IPS DF 6.9 (cell line): Measurements from ENCODE around the gene PURB.
"Not testable (repeated sequence)": the region's sequence is repeated elsewhere in the genome, so short reads cannot be mapped to it uniquely, and the experiment has no call there.

Source experiments
- DNase-seq: peaks from one replicate; pipeline ENCODE4 v3.0.0-alpha.2; 2013; ENCODE audit warnings: low read depth, low spot score
- H3K27ac ChIP-seq: one replicate; pipeline ENCODE4 v1.5.1; 2013; ENCODE audit warnings: low read length, control low read depth
- H3K27me3 ChIP-seq: 2 replicates; pipeline ENCODE4 v1.6.1; 2013; ENCODE audit warnings: mild to moderate bottlenecking, low read length; ENCODE audit not compliant: control insufficient read depth, insufficient read depth
- H3K36me3 ChIP-seq: 2 replicates; pipeline ENCODE4 v1.6.1; 2013; ENCODE audit warnings: low read length; ENCODE audit not compliant: control insufficient read depth, insufficient read depth
- H3K4me1 ChIP-seq: 2 replicates; pipeline ENCODE4 v1.6.1; 2013; ENCODE audit warnings: low read length; ENCODE audit not compliant: control insufficient read depth, insufficient read depth
- H3K4me3 ChIP-seq: 2 replicates; pipeline ENCODE4 v1.5.1; 2013; ENCODE audit warnings: mild to moderate bottlenecking, low read length
- H3K9me3 ChIP-seq: 2 replicates; pipeline ENCODE4 v1.6.1; 2013; ENCODE audit warnings: low read length, inconsistent platforms; ENCODE audit not compliant: control insufficient read depth, insufficient read depth
- WGBS: extraction: QIAGEN DNeasy Blood & Tissue Kit; methylation state at CpG from one replicate; pipeline ENCODE4 v1.1.7; 2013; ENCODE audit warnings: mixed read lengths, missing lambda C conversion rate; ENCODE audit not compliant: insufficient read length, insufficient coverage; 5-methylcytosine and 5-hydroxymethylcytosine counted together

PURB gene

GRCh38 chr7:44885394-44886317 is at the start of gene PURB:
Gene PURB (minus strand): TSS chr7:44885530. CDS start chr7:44885348, 182 bp downstream.
- no peaks in the 10 kb centered on the region for H3K36me3 ChIP-seq
- no CpG with 5 or more reads among the region's 72 CpGs for whole genome bisulfite sequencing
- no peaks in the 10 kb centered on the region for H3K9me3 ChIP-seq
- H3K4me3 ChIP-seq: peak within 1 kb of the TSS; percentile 63
- no peaks in the 10 kb centered on the region for H3K27me3 ChIP-seq
- DNase-seq: peak; percentile 75
- H3K27ac ChIP-seq: no peak within 1 kb of the TSS
- H3K4me1 ChIP-seq: no peaks in the 10 kb centered on the region

GRCh38 chr7:44935016-44935415 is 49.7 kb upstream of the PURB start:
- Histone ChIP-seq H3K27ac (no peak overlapping the region), H3K4me1 (no peaks in the 10 kb centered on the region), H3K36me3 (no peaks in the 10 kb centered on the region), H3K4me3 (no peak overlapping the region), H3K9me3 (no peaks in the 10 kb centered on the region), H3K27me3 (no peaks in the 10 kb centered on the region)
- WGBS: no CpG with 5 or more reads among the region's 1 CpG
- DNase-seq: no peak

GRCh38 chr7:44934510-44934909 is 49.2 kb upstream of the PURB start:
- not testable (repeated sequence) for H3K4me1 ChIP-seq, DNase-seq, H3K36me3 ChIP-seq, H3K27ac ChIP-seq, H3K9me3 ChIP-seq, H3K27me3 ChIP-seq, H3K4me3 ChIP-seq
- no CpG with 5 or more reads among the region's 5 CpGs for WGBS

DNA sequence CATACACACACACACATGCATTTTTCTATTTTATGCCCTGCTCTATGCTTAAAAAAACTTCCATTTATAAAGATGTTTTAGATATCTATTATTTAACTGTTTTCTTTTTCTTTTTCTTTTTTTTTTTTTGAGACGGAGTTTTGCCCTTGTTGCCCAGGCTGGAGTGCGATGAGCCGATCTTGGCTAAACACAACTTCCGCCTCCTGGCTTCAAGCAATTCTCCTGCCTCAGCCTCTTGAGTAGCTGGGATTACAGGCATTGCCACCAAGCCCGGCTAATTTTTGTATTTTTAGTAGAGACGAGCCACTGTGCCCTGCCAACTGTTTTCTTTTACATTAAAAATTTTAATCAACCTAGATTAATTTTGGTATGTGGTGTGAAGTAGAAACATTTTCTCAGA is 45.6 kb upstream of the PURB start:
- Histone ChIP-seq H3K27ac (no peak overlapping the region), H3K4me3 (no peak overlapping the region), H3K36me3 (no peaks in the 10 kb centered on the region), H3K9me3 (no peaks in the 10 kb centered on the region), H3K27me3 (no peaks in the 10 kb centered on the region), H3K4me1 (no peaks in the 10 kb centered on the region)
- no peak for DNase-seq
- WGBS: no CpG with 5 or more reads among the region's 6 CpGs

GRCh38 chr7:44922351-44922694 is 37.0 kb upstream of the PURB start:
- WGBS: no CpG with 5 or more reads among the region's 8 CpGs

DNA sequence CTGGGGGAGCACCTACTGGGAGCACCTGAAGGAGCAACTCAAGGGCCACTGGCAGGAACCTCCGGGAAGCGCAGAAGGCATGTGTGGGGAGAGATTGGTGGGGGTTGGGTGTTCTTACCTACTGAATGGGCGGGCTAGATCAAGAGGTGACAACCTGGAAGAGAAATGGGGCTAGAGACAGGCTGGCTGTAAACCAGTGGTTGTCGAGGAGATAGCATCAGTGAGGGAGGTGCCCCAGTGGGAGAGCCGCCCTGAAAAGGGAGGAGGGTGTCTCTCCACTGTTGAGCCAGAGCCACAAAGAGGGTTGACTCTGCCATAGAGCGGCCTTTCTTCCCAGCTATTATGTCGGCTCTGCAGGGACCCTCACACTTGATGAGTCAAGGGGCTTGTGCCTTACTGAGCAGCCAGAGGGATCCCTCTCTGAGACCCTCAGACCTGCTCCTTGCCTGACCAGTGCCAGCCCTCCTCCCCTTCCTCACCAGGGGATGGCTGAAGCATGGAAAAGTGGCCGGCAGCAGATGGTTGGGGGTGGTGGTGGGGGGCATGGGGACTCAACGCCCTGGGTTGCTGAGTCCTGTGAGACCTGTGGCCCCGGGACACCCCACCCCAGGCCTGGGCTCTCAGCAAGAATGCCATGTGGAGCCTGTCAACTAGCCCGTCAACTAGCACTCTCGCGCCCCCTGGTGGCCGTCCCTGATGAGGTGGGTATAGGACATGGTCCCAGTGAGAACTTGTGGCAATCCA is 36.4 kb upstream of the PURB start:
- Histone ChIP-seq H3K4me3 (no peak overlapping the region), H3K9me3 (no peaks in the 10 kb centered on the region), H3K27me3 (no peaks in the 10 kb centered on the region), H3K4me1 (no peaks in the 10 kb centered on the region), H3K27ac (no peak overlapping the region), H3K36me3 (no peaks in the 10 kb centered on the region)
- WGBS: no CpG with 5 or more reads among the region's 14 CpGs
- DNase-seq: peak; percentile 45

More at GRCh38 chr7:44922351-44922694, 37.0 kb upstream of the PURB start:
- Histone ChIP-seq H3K27me3 (no peaks in the 10 kb centered on the region), H3K36me3 (no peaks in the 10 kb centered on the region), H3K4me1 (no peaks in the 10 kb centered on the region), H3K27ac (no peak overlapping the region), H3K4me3 (no peak overlapping the region), H3K9me3 (no peaks in the 10 kb centered on the region)
- DNase-seq: no peak

GRCh38 chr7:44920119-44920518 is 34.8 kb upstream of the PURB start:
- DNase-seq: no peak
- Histone ChIP-seq H3K36me3 (no peaks in the 10 kb centered on the region), H3K27ac (no peak overlapping the region), H3K4me3 (no peak overlapping the region), H3K27me3 (no peaks in the 10 kb centered on the region), H3K4me1 (no peaks in the 10 kb centered on the region), H3K9me3 (no peaks in the 10 kb centered on the region)
- no CpG with 5 or more reads among the region's 3 CpGs for WGBS

- no peak overlapping the region for H3K4me3 ChIP-seq
- no peaks in the 10 kb centered on the region for H3K4me1 ChIP-seq
- no peak overlapping the region for H3K27ac ChIP-seq
- no peaks in the 10 kb centered on the region for H3K27me3 ChIP-seq
- H3K36me3 ChIP-seq: no peaks in the 10 kb centered on the region
- DNase-seq: no peak
- H3K9me3 ChIP-seq: no peaks in the 10 kb centered on the region
These were observed 32.7 kb upstream of the PURB start for GRCh38 chr7:44918029-44918428.

- H3K36me3 ChIP-seq: no peaks in the 10 kb centered on the region
- DNase-seq: no peak
- H3K4me3 ChIP-seq: no peak overlapping the region
- no peak overlapping the region for H3K27ac ChIP-seq
- peaks cover 2% of the 10 kb centered on the region for H3K4me1 ChIP-seq
- no peaks in the 10 kb centered on the region for H3K9me3 ChIP-seq
- WGBS: no CpG with 5 or more reads among the region's 2 CpGs
- H3K27me3 ChIP-seq: no peaks in the 10 kb centered on the region
These were observed 32.1 kb upstream of the PURB start for GRCh38 chr7:44917465-44917864.

GRCh38 chr7:44914992-44915607 is 29.8 kb upstream of the PURB start:
- peaks cover 2% of the 10 kb centered on the region for H3K4me1 ChIP-seq
- no peak overlapping the region for H3K27ac ChIP-seq
- H3K36me3 ChIP-seq: no peaks in the 10 kb centered on the region
- no peaks in the 10 kb centered on the region for H3K27me3 ChIP-seq
- whole genome bisulfite sequencing: no CpG with 5 or more reads among the region's 10 CpGs
- no peaks in the 10 kb centered on the region for H3K9me3 ChIP-seq
- no peak for DNase-seq
- H3K4me3 ChIP-seq: no peak overlapping the region
